Cardiac muscle cell (in vitro differentiated cells and primary cell): Measurements from ENCODE around the gene CBY2. TPM values are rescaled to one million over a fixed set of nuclear protein-coding genes. Genes with fewer than 3 reads are reported as not detected.

ENCODE experiments used
- DNase-seq, 2 donors: peaks; one replicate each; pipeline versions ENCODE4 v3.0.0 to v3.0.0-alpha.2; 2010 to 2017; ENCODE audit warnings: low read depth in 1 of 2, low spot score in 1 of 2
- H3K27ac ChIP-seq: fragments of 200-600 bp; sonication (generic); 2 replicates; pipeline ENCODE4 v1.5.1; 2016
- H3K27me3 ChIP-seq: fragments of 200-600 bp; sonication (generic); 2 replicates; pipeline ENCODE4 v1.6.0; 2016; ENCODE audit warnings: control low read depth
- H3K36me3 ChIP-seq: fragments of 200-600 bp; sonication (generic); 2 replicates; pipeline ENCODE4 v1.5.1; 2016; ENCODE audit warnings: control low read depth
- H3K4me1 ChIP-seq: fragments of 200-600 bp; sonication (generic); 2 replicates; pipeline ENCODE4 v1.8.1; 2017; ENCODE audit warnings: low read depth, mild to moderate bottlenecking, mixed run types
- H3K4me3 ChIP-seq: fragments of 200-600 bp; sonication (generic); 2 replicates; pipeline ENCODE4 v1.5.1; 2016; ENCODE audit warnings: mild to moderate bottlenecking
- H3K9me3 ChIP-seq: fragments of 200-600 bp; sonication (generic); 2 replicates; pipeline ENCODE4 v1.5.1; 2017; ENCODE audit warnings: low read depth, mild to moderate bottlenecking, control low read depth
- CTCF ChIP-seq: IDR thresholded peaks from 2 replicates; pipeline ENCODE4 v1.5.1; 2012; ENCODE audit warnings: low read depth, mild to moderate bottlenecking, low read length
- polyA plus RNA-seq: library from polyadenylated mRNA; unstranded; fragments of >200 nt; fragmentation: Nextera tagmentation; extraction: Ambion mirVana; gene quantifications from 2 replicates; pipeline ENCODE4 v1.2.1, GENCODE V29; 2016
- total RNA-seq: library from RNA; depleted of rRNA; stranded (reverse); fragments of >200 nt; gene quantifications from 2 replicates; pipeline ENCODE4 v1.2.3, GENCODE V29; 2016

CBY2 gene
- total and polyA plus RNA-seq, 2 experiments from 2014 or later = 0.35 TPM; not detected in 1

DNA sequence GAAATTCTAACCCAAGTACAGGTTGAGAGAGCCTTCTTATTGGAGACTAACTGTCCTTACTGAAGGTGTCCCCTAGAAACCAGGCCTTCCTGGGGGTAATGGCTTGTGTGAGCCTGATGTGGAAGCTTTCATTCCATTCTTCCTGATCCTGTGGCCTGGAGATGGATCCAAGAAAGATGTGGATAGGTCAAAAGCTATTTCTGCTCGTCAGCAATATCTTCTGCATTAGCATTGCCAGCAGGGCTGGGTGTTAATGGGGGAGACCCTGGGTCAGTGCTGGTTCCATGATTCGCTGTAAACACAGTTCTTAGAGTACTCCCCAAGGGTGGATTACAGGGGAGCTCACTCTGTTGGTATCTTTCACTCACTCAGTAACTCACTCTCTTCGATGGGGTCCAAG is 42.9 kb downstream of the CBY2 start:
- H3K9me3 ChIP-seq = no peaks in the 10 kb centered on the region
- H3K27ac ChIP-seq = no peak overlapping the region
- no peak for DNase-seq
- TF ChIP-seq CTCF = no peak
- H3K4me1 ChIP-seq = no peaks in the 10 kb centered on the region
- H3K36me3 ChIP-seq = no peaks in the 10 kb centered on the region
- peaks cover 3% of the 10 kb centered on the region for H3K27me3 ChIP-seq
- H3K4me3 ChIP-seq = no peak overlapping the region

- Histone ChIP-seq H3K36me3 (no peaks in the 10 kb centered on the region), H3K4me1 (no peaks in the 10 kb centered on the region), H3K27ac (no peak overlapping the region), H3K9me3 (no peaks in the 10 kb centered on the region), H3K27me3 (peaks cover 3% of the 10 kb centered on the region), H3K4me3 (no peak overlapping the region)
- no peak for DNase-seq
- no peak for TF ChIP-seq CTCF
Observed at GRCh38 chr13:45747071-45747470, 45.0 kb downstream of the CBY2 start.

DNA sequence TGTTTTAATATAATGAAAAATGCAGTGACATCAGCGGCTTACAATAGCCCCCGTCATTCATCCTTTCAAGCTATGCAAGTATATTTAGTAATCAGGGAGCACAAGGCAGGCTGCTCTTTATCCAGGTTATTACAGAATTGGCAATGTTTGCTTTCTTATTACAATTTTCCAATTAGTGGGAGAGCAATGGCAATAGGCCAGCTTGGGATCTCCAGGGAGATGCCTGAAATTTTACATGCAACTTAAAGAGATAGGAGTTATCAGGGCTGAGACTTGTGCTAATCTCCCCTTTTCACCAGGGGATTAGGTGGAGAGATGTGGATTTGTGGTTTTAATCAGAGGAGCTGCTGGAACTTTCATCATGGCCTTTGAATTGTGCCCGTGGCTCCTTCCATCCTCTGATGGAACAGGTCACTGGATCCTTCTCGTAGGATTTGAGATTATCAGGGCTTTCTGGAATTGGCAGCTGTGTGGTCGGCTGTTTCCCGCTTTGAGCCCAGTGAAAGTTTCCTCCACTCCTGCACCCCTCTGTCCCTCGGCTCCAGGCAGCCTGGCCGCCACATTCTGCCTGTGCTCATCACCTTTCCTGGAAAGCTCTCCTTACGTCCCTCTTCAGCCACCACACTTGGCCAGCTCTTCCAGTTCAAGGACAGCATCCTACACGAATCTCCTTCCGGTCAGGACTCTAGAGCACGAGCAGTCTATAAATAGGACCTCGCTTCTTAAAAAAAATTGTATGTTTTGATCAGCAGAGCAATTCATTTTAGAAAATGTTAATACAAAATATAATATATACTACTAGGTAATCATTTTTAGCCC is 47.0 kb downstream of the CBY2 start:
- Histone ChIP-seq H3K9me3 (no peaks in the 10 kb centered on the region), H3K27me3 (peaks cover 3% of the 10 kb centered on the region), H3K36me3 (no peaks in the 10 kb centered on the region), H3K27ac (no peak overlapping the region), H3K4me1 (no peaks in the 10 kb centered on the region), H3K4me3 (no peak overlapping the region)
- TF ChIP-seq CTCF = no peak
- no peak for DNase-seq

DNA sequence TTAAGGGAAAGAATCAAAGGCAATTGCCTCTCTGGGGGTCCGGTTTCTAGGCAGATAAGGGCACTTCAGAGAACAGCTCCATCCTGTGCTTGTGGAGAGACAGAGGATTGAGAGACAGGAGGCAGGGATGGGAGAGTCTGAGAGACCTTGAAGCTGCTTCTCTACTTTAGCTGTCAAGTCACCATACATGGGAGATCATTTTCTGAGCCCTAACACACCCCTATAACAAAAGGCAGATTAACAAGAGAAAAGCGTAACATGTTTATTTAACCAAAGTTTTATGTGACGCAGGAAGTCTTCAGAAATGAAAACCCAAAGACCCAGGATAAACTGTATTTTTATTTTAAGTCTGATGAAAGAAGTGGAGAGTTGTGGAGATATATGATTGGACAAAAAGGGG is 48.4 kb downstream of the CBY2 start:
- no peak for DNase-seq
- no peak overlapping the region for H3K4me3 ChIP-seq
- H3K27ac ChIP-seq = no peak overlapping the region
- no peaks in the 10 kb centered on the region for H3K4me1 ChIP-seq
- H3K36me3 ChIP-seq = no peaks in the 10 kb centered on the region
- no peaks in the 10 kb centered on the region for H3K9me3 ChIP-seq
- H3K27me3 ChIP-seq = peaks cover 3% of the 10 kb centered on the region
- TF ChIP-seq CTCF = no peak

- Histone ChIP-seq H3K27ac (no peak overlapping the region), H3K36me3 (no peaks in the 10 kb centered on the region), H3K4me1 (no peaks in the 10 kb centered on the region), H3K27me3 (peaks cover 3% of the 10 kb centered on the region), H3K4me3 (no peak overlapping the region), H3K9me3 (no peaks in the 10 kb centered on the region)
- DNase-seq = no peak
- TF ChIP-seq CTCF = no peak
Observed at GRCh38 chr13:45751885-45752284, 49.8 kb downstream of the CBY2 start.
